Activated CD4-positive, alpha-beta T cell treated with anti-CD3 and anti-CD28 coated beads for 1 hour (primary cell): ENCODE data around the gene FLT4.
A peak's percentile ranks its signal among the peaks of the same experiment; 100 is the strongest.

Source experiments
- DNase-seq: peaks from one replicate; pipeline ENCODE4 v3.0.0-alpha.2; 2020

The FLT4 gene

GRCh38 chr5:180603076-180603594, 46.3 kb downstream of the FLT4 start:
- DNase-seq, result no peak

GRCh38 chr5:180602481-180603075, 46.8 kb downstream of the FLT4 start:
- no peak for DNase-seq

- no peak for DNase-seq
Observed at GRCh38 chr5:180601591-180602480, 47.6 kb downstream of the FLT4 start.

GRCh38 chr5:180600554-180601041, 48.8 kb downstream of the FLT4 start:
- DNase-seq, result no peak

- peak; percentile 5 for DNase-seq
Observed at GRCh38 chr5:180599981-180600553, 49.3 kb downstream of the FLT4 start.

GRCh38 chr5:180599590-180599914, 49.8 kb downstream of the FLT4 start:
- no peak for DNase-seq

GRCh38 chr5:180598797-180599589, 50.4 kb downstream of the FLT4 start:
- DNase-seq, result no peak

- DNase-seq, result no peak
Observed at GRCh38 chr5:180598316-180598701, 51.1 kb downstream of the FLT4 start.

GRCh38 chr5:180596668-180597231, 52.6 kb downstream of the FLT4 start:
- no peak for DNase-seq

GRCh38 chr5:180596115-180596667, 53.2 kb downstream of the FLT4 start:
- no peak for DNase-seq

- DNase-seq, result no peak
Observed at GRCh38 chr5:180595381-180596114, 53.9 kb downstream of the FLT4 start.

- no peak for DNase-seq
Observed at GRCh38 chr5:180595046-180595379, 54.4 kb downstream of the FLT4 start.

- no peak for DNase-seq
Observed at GRCh38 chr5:180594311-180595045, 54.9 kb downstream of the FLT4 start.

GRCh38 chr5:180593446-180594206, 55.8 kb downstream of the FLT4 start:
- no peak for DNase-seq

- DNase-seq, result no peak
Observed at GRCh38 chr5:180592176-180592575, 57.2 kb downstream of the FLT4 start.

GRCh38 chr5:180591311-180591887, 58.0 kb downstream of the FLT4 start, which contains the start of gene SCGB3A1:
Gene SCGB3A1 (minus strand): TSS chr5:180591499. CDS start chr5:180591462, 37 bp downstream.
- DNase-seq, result no peak

- DNase-seq, result no peak
Observed at GRCh38 chr5:180590543-180591310, 58.7 kb downstream of the FLT4 start.

- DNase-seq, result no peak
Observed at GRCh38 chr5:180589771-180590542, 59.4 kb downstream of the FLT4 start.
